ENCODE results near the gene CCDC149. TPM values are rescaled to one million over a fixed set of nuclear protein-coding genes. Genes with fewer than 3 reads are reported as not detected.

CCDC149 gene
- total RNA-seq: 10 to 100 TPM in 3 of 8 experiments, 1 to 10 TPM in 4, under 1 TPM in 1; 0.81 to 15.5 (median 7.3) TPM

DNA sequence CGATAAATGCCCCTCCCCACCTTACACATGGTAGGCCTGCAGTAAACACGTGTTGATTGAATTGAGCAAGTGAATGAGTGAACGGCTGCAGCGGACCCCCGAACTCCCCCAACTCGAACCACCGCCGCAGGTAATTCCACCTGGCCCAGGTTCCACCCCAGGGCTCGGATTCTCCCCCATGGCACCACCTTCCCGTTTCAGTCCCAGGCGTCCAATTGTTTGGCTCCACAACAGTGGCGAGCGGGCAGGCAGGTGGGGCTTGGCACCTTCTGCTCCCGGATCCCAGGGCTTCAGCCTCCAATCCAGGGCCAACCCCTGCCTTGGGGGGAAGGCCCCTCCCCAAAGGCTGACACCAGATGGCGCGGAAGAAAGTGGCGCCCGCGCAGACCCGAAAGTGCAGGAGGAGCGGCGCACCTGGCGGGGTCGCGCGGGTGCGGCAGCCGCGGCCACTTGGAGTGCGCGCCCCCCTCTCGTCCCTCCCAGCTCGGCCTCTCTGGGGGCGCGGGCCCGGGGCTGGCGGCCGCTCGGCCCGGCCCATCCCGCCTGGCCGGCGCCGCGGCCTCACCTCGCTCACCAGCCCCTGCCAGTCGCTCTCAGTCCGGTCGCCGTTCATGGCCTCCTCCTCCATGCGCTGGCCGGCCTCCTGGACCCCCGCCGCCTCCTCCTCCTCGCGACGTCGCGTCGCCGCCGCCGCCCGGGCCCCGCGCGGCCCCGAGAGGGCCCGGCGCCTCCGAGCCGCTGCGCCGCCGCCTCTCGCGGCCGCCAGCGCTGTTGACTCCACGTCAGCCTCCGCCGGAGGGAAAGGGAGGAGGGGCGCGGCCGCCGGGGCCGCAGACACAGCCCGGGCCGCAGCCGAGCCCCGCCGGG lies at the start of gene CCDC149:
CCDC149 (minus strand) TSS at position 791 of the 867 bp plus-strand sequence; CDS start at position 613, 178 bp downstream.
- ATAC-seq (replicated peaks in 6 of 8): peak; percentile 91 to 96 (median 94)
- H3K27ac ChIP-seq: peak within 1 kb of the TSS; percentile 3 to 68
- H3K4me1 ChIP-seq (replicated peaks in 1 of 2): peaks cover 5% of the 10 kb centered on the region in 2 donors
- in situ Hi-C loops (cut with MboI; ENCODE audit: low pct_unique_long_range_greater_than_20kb in 2 of 9, low sequenced_read_pairs in 9 of 9, unreplicated experiment in 9 of 9): no loop called here
- 0 to 100% (median 41%) methylated on average over 1 to 9 of the region's 92 CpGs; no CpG with 5 or more reads in 4 of the 10 experiments for WGBS, 10 experiments
- H3K4me3 ChIP-seq: peak within 1 kb of the TSS; percentile 38 to 50 (median 39)

DNA sequence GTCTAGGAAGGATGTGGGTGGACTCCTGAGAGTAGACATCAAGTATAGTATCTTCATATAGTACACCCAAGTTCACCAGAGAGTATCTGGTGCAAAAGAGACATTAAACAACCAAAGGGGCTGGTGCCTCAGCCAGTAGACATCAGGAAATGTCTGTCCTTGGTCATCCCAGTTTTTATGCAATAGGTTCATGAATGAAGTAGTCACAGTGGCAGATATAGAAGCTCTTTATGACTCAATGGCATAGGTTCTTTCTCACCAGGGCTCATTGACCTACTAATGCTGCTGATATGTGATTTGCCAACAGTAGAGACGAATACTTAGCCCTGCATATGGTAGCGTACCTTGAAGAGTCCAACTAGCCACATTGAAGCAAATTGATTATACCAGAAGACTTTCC lies 45.0 kb upstream of the CCDC149 start:
- H3K27ac ChIP-seq: no peak overlapping the region
- H3K4me3 ChIP-seq: no peak overlapping the region
- no peak for ATAC-seq (replicated peaks in 6 of 8)
- in situ Hi-C loops (cut with MboI; ENCODE audit: low pct_unique_long_range_greater_than_20kb in 2 of 9, low sequenced_read_pairs in 9 of 9, unreplicated experiment in 9 of 9): no loop called here
- WGBS, 10 experiments: 17 to 100% (median 58%) methylated on average over 1 to 2 of the region's 2 CpGs; no CpG with 5 or more reads in 4 of the 10 experiments
- no peaks in the 10 kb centered on the region for H3K4me1 ChIP-seq (replicated peaks in 1 of 2)

DNA sequence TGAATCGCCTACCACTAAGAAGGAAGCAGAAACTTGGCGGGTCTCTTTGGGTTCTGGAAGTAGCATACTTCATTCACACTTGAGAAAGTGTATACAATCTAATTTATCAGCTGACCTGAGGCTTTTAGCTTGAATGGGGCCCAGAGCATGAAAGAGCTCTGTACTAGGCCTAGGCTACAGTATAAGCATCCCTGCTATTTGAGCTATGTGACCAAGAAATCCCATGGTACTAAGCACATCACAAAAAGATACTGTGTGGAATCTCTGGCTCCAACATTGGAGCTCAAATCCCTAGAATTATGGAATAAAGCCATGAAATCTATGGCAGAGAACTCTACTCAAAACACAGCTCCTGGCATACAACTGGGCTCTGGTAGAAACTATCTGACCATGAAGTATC lies 43.9 kb upstream of the CCDC149 start:
- in situ Hi-C loops (cut with MboI; ENCODE audit: low pct_unique_long_range_greater_than_20kb in 2 of 9, low sequenced_read_pairs in 9 of 9, unreplicated experiment in 9 of 9): no loop called here
- WGBS, 10 experiments: 80 to 100% (median 97%) methylated on average over 1 to 2 of the region's 2 CpGs; no CpG with 5 or more reads in 2 of the 10 experiments
- no peaks in the 10 kb centered on the region for H3K4me1 ChIP-seq (replicated peaks in 1 of 2)
- H3K4me3 ChIP-seq: no peak overlapping the region
- ATAC-seq (replicated peaks in 6 of 8): no peak
- no peak overlapping the region for H3K27ac ChIP-seq

DNA sequence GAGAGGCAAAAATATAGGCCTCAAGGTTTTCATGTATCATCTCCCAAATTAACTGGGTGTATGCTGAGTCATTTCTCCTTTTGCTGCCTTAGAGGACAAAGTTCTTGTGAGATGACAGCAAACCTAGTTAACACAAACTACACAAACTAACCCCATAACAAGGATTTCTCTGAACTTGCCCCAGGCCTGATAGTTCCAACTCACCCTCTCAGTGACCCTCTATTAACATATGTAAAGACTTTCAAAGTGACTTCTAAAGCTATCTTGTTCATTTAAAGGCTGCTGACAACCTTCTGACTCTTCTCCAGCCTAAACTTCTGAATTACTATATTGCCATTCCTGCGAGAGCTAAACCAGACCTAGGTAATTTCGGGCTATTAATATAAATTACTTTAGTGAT lies 43.2 kb upstream of the CCDC149 start:
- ATAC-seq (replicated peaks in 6 of 8): peak in 2 of 8 experiments; percentile 68 to 70
- Histone ChIP-seq H3K4me3 (no peak overlapping the region), H3K4me1 (replicated peaks in 1 of 2) (no peaks in the 10 kb centered on the region), H3K27ac (no peak overlapping the region)
- WGBS, 10 experiments: 40 to 83% (median 62%) methylated on average over 1 to 2 of the region's 2 CpGs; no CpG with 5 or more reads in 5 of the 10 experiments
- in situ Hi-C loops (cut with MboI; ENCODE audit: low pct_unique_long_range_greater_than_20kb in 2 of 9, low sequenced_read_pairs in 9 of 9, unreplicated experiment in 9 of 9): no loop called here

DNA sequence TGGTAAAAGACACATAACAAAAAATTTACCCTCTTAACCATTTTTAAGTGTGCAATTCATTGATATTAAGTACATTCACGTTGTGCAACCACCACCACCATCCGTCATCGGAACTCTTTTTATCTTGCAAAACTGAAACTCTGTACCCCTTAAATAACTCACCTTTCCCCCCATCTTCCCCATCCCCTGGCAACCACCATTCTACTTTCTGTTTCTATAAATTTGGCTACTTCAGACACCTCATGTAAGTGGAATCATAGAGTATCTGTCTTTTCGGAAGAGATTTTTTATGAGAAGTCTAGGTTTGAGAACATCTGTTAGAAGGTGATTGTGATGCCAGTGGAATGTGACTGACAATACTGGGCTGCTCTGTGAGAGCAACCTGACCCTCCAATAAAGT lies 39.8 kb upstream of the CCDC149 start:
- Histone ChIP-seq H3K4me3 (no peak overlapping the region), H3K4me1 (replicated peaks in 1 of 2) (no peaks in the 10 kb centered on the region), H3K27ac (no peak overlapping the region)
- WGBS, 10 experiments: 0 to 100% (median 87%) methylated on average over 1 to 4 of the region's 4 CpGs; no CpG with 5 or more reads in 4 of the 10 experiments
- in situ Hi-C loops (cut with MboI; ENCODE audit: low pct_unique_long_range_greater_than_20kb in 2 of 9, low sequenced_read_pairs in 9 of 9, unreplicated experiment in 9 of 9): no loop called here
- ATAC-seq (replicated peaks in 6 of 8): no peak

DNA sequence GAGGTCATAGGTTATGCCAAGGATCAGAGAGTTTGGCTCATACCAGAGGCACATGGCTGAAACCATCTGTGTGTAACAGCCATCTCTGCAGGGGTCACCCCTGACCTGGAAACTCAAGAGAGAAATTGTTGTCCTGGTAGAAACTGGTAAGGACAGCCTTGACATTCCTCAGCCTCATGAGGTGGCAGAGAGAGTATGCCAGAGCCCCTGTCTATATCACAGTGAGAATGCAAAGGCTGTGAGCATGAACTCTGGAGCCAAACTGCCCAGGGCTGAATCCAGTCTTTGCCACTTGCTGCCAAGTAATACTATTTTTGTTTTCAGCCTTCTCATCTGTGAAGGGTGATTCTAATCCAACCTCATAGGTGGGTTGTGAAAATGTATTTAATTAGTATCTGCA lies 37.1 kb upstream of the CCDC149 start:
- H3K4me1 ChIP-seq (replicated peaks in 1 of 2): no peaks in the 10 kb centered on the region
- ATAC-seq (replicated peaks in 6 of 8): no peak
- no peak overlapping the region for H3K27ac ChIP-seq
- no peak overlapping the region for H3K4me3 ChIP-seq
- in situ Hi-C loops (cut with MboI; ENCODE audit: low pct_unique_long_range_greater_than_20kb in 2 of 9, low sequenced_read_pairs in 9 of 9, unreplicated experiment in 9 of 9): no loop called here

DNA sequence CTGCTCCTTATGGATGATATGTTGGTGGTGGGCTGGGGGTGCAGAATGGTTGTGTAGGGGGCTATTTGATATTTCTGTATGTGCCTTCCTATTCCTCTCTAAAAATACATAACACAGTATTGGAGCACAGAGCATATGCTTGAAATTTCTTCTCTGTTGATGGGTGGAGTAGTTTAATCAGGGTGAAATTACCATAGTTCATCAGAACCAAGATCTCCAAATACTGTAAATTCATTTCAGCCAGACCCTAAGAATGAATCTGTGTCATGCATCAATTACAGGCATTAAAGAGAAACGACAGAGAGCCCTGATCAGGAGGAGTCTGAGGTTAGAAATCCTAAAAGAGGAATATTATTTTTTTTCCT lies 25.1 kb upstream of the CCDC149 start:
- WGBS, 10 experiments: 0 to 100% (median 62%) methylated on average over 1 of the region's 1 CpG; no CpG with 5 or more reads in 2 of the 10 experiments
- peak in 2 of 8 experiments; percentile 85 to 92 for ATAC-seq (replicated peaks in 6 of 8)
- in situ Hi-C loops (cut with MboI; ENCODE audit: low pct_unique_long_range_greater_than_20kb in 2 of 9, low sequenced_read_pairs in 9 of 9, unreplicated experiment in 9 of 9): no loop called here

DNA sequence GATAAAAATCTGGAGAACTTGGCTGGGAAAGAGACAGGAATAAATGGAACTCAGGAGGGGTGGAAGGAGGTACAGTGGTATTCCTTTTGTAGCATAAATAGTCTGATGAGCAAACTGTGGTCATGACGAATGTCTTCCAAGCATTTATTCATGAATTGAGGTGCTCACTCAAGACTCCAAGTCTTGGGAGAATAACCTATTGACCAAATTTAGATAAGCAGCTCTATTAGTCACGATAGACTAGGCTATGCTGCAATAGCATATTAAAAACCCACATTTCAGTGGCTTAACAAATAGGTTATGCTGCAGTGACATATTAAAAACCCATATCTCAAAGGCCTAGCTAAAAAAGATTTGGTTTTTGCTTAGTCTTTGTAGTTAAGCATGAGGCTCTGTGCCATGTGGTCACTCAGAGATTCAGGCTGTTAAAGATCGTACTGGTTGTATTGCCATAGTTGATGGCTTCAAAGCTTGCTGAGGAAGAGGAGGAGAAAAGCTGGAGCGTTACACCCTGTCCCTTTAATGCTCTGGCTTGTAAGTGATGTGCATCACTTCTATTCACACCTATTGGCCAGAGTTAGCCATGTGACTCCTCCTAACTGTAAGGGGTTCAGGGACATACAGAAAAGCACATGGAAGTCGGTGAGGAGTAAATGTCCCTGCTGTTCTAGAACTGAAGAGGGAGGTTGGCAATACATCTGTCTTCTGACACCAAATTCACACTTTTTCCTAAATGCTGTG lies 24.5 kb upstream of the CCDC149 start:
- Histone ChIP-seq H3K27ac (no peak overlapping the region), H3K4me1 (replicated peaks in 1 of 2) (no peaks in the 10 kb centered on the region), H3K4me3 (no peak overlapping the region)
- in situ Hi-C loops (cut with MboI; ENCODE audit: low pct_unique_long_range_greater_than_20kb in 2 of 9, low sequenced_read_pairs in 9 of 9, unreplicated experiment in 9 of 9): no loop called here
- WGBS, 10 experiments: 7 to 94% (median 72%) methylated on average over 2 to 5 of the region's 5 CpGs; no CpG with 5 or more reads in 1 of the 10 experiments
- peak in 2 of 8 experiments; percentile 66 to 72 for ATAC-seq (replicated peaks in 6 of 8)

More for the DNA sequence above, 25.1 kb upstream of the CCDC149 start:
- H3K27ac ChIP-seq: no peak overlapping the region
- no peak overlapping the region for H3K4me3 ChIP-seq
- H3K4me1 ChIP-seq (replicated peaks in 1 of 2): no peaks in the 10 kb centered on the region

DNA sequence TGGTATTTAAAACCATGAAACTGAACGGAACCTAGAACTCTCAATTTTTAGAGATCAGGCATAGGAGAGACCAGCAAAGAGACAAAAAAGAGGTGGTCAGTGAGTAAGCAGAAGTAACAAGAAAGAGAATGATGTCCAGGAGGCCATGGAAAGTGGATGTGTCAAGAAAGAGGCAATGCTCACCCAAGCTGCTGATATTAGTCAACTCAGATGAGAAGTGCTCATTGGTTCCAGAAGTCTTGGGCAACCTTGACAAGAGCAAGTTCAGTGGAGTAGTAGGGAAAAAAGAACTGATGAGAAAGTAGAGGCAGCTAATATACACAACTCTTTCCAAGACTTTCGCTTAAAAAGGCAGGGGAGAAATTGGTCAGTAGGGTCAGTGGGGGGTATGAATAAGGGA lies 23.0 kb upstream of the CCDC149 start:
- H3K4me1 ChIP-seq (replicated peaks in 1 of 2): no peaks in the 10 kb centered on the region
- H3K27ac ChIP-seq: no peak overlapping the region
- WGBS, 10 experiments: 31 to 100% (median 76%) methylated on average over 1 to 2 of the region's 2 CpGs; no CpG with 5 or more reads in 1 of the 10 experiments
- no peak overlapping the region for H3K4me3 ChIP-seq
- ATAC-seq (replicated peaks in 6 of 8): no peak
- in situ Hi-C loops (cut with MboI; ENCODE audit: low pct_unique_long_range_greater_than_20kb in 2 of 9, low sequenced_read_pairs in 9 of 9, unreplicated experiment in 9 of 9): no loop called here

DNA sequence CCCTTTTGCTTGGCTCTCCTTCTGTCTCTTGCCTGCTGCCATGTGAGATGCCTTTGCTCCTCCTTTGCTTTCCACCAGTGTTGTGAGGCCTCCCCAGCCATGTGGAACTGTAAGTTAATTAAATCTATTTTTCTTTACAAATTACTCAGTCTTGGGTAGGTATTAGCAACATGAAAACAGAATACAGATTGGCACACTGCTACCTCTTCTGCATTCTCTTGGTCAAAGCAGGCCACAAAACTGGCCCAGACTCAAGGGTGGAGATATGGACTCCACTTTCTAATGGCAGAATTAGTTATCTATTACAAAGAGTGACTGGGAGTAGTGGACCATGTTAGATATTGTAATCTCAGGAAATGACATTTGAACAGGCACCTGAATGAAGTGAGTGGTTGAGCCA lies 21.5 kb upstream of the CCDC149 start:
- in situ Hi-C loops (cut with MboI; ENCODE audit: low pct_unique_long_range_greater_than_20kb in 2 of 9, low sequenced_read_pairs in 9 of 9, unreplicated experiment in 9 of 9): no loop called here
- no peak overlapping the region for H3K27ac ChIP-seq
- no peak overlapping the region for H3K4me3 ChIP-seq
- H3K4me1 ChIP-seq (replicated peaks in 1 of 2): no peaks in the 10 kb centered on the region
- no peak for ATAC-seq (replicated peaks in 6 of 8)

DNA sequence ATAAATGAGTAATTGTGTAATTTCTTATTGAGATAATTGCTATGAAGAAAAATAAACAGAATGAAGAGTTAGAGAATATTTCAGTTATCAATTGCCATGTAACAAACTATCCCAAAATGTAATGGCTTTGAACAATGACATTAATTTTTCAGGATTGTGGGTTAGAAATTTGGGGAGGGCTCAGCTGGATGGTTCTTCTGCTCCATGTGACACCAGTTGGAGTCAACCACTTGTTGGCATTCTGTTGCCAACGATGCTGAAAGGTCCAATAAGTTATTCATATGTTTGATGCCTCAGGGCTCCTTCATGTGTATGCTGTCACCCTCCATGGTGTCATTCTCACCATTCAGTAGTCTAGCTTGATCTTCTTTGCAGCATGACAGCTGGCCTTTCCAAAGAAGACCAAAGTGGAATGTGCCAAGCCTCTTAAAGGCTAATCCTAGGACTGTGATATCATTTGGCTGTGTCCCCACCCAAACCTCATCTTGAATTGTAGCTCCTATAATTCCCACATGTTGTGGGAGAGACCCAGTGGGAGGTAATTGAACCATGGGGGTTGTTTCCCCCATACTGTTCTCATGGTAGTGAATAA lies 20.9 kb upstream of the CCDC149 start:
- no peak overlapping the region for H3K27ac ChIP-seq
- H3K4me3 ChIP-seq: no peak overlapping the region
- no peaks in the 10 kb centered on the region for H3K4me1 ChIP-seq (replicated peaks in 1 of 2)
- no peak for ATAC-seq (replicated peaks in 6 of 8)
- 0 to 80% (median 18%) methylated on average over 1 of the region's 1 CpG; no CpG with 5 or more reads in 2 of the 10 experiments for WGBS, 10 experiments
- in situ Hi-C loops (cut with MboI; ENCODE audit: low pct_unique_long_range_greater_than_20kb in 2 of 9, low sequenced_read_pairs in 9 of 9, unreplicated experiment in 9 of 9): no loop called here

DNA sequence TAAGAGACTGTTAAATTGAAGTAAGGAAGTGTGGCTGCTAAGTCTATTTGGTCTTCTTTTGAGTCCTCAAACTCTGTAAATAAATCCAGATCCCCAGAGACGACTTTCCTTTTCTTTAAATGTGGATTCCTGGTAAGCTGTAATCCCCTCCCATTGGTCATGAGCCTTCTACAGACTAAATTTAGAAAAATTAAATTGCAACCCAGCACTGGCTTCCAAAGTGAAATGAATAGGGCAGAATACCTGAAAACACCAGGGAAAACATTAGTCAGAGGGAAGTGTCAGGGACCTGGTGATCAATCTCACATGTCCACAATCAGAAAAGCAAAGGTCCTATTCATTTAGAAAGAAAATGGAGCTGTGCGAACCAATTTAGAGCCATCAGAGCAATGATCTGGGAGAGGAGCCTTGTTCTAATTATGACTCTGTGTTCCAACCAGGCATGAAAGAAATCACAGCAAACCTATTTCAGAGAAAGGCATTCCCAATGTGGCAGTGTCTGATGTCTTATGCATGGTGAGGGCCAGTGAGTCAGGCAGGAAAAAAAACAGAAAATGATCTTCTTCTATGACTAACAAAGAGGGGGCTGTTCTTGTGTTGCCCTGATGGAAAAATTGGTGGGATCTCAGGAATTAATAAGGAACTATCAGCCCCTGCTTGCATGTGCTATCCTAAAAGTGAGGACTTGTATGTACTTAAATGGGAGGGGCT lies 19.8 kb upstream of the CCDC149 start:
- Histone ChIP-seq H3K4me3 (no peak overlapping the region), H3K27ac (no peak overlapping the region), H3K4me1 (replicated peaks in 1 of 2) (no peaks in the 10 kb centered on the region)
- in situ Hi-C loops (cut with MboI; ENCODE audit: low pct_unique_long_range_greater_than_20kb in 2 of 9, low sequenced_read_pairs in 9 of 9, unreplicated experiment in 9 of 9): no loop called here
- peak in 3 of 8 experiments; percentile 9 to 64 (median 61) for ATAC-seq (replicated peaks in 6 of 8)
- WGBS, 10 experiments: 0 to 100% (median 50%) methylated on average over 1 to 2 of the region's 2 CpGs; no CpG with 5 or more reads in 1 of the 10 experiments
